HL-60 (cell line): ENCODE measurements around the gene CPSF6.
A peak's percentile ranks its signal among the peaks of the same experiment; 100 is the strongest.

ENCODE experiments used
- DNase-seq, 2 experiments: peaks; one replicate each; pipeline ENCODE4 v3.0.0-alpha.2; 2010 to 2020; ENCODE audit warnings: low read depth in 1 of 2, low spot score in 1 of 2
- H3K27ac ChIP-seq: fragments of 250-450 bp; sonication (Bioruptor Pico); replicated peaks from 2 replicates; pipeline ENCODE4 v1.5.1; 2020; ENCODE audit warnings: mild to moderate bottlenecking, moderate library complexity
- H3K27me3 ChIP-seq: fragments of 250-450 bp; sonication (Bioruptor Pico); 2 replicates; pipeline ENCODE4 v1.5.1; 2021; ENCODE audit warnings: mild to moderate bottlenecking, moderate library complexity; ENCODE audit not compliant: insufficient read depth, poor library complexity, severe bottlenecking
- H3K4me3 ChIP-seq: replicated peaks from 2 replicates; pipeline ENCODE4 v1.5.1; 2011; ENCODE audit warnings: mild to moderate bottlenecking, control low read depth, low read length; ENCODE audit not compliant: insufficient read depth
- CTCF ChIP-seq: IDR thresholded peaks from one replicate; pipeline ENCODE4 v1.5.1; 2011; ENCODE audit warnings: low read length, control low read depth, inconsistent platforms; ENCODE audit not compliant: insufficient read depth
- GABPA ChIP-seq: IDR thresholded peaks from 2 replicates; pipeline ENCODE4 v1.6.1; 2012; ENCODE audit warnings: low read depth
- POLR2AphosphoS5 ChIP-seq: IDR thresholded peaks from 2 replicates; pipeline ENCODE4 v1.6.1; 2012; ENCODE audit warnings: low read depth
- REST ChIP-seq: IDR thresholded peaks from 2 replicates; pipeline ENCODE4 v1.6.1; 2012; ENCODE audit warnings: low read depth; ENCODE audit not compliant: insufficient replicate concordance
- SPI1 ChIP-seq: IDR thresholded peaks from 2 replicates; pipeline ENCODE4 v1.6.1; 2012; ENCODE audit warnings: low read depth, mild to moderate bottlenecking, borderline replicate concordance

Gene CPSF6

DNA sequence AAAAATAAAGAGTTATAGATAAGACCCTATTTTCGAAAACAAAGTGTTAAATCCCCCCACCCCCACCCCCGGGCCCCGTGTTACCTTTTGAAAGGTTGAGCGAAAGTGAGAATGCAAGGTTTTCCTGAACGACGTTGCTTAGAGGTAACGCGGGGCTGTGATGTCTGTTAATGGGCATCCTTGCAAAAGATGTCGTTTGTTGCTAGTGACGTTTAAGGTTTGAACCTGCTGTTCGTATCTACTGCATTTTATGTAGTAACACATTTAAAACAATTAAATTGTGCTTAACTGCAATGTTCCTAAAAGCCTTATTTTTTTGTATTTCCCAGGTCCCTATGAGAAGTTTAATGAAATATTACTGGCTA, 1.2 kb downstream of the CPSF6 start:
- Histone ChIP-seq H3K4me3 (peak overlapping the region; percentile 85), H3K27ac (peak overlapping the region; percentile 88), H3K27me3 (no peaks in the 10 kb centered on the region)
- no peak for TF ChIP-seq POLR2AphosphoS5
- DNase-seq: no peak

GRCh38 chr12:69241438-69242092, 2.2 kb downstream of the CPSF6 start:
- DNase-seq: no peak
- H3K4me3 ChIP-seq: peak overlapping the region; percentile 85
- H3K27me3 ChIP-seq: no peaks in the 10 kb centered on the region
- no peak for TF ChIP-seq REST
- TF ChIP-seq CTCF: no peak
- no peak for TF ChIP-seq SPI1
- TF ChIP-seq GABPA: no peak
- H3K27ac ChIP-seq: no peak overlapping the region

- no peak for DNase-seq
- Histone ChIP-seq H3K27me3 (no peaks in the 10 kb centered on the region), H3K27ac (no peak overlapping the region), H3K4me3 (no peak overlapping the region)
- no peak for TF ChIP-seq CTCF
- no peak for TF ChIP-seq REST
- no peak for TF ChIP-seq POLR2AphosphoS5
- TF ChIP-seq GABPA: no peak
- TF ChIP-seq SPI1: no peak
Measured at GRCh38 chr12:69243099-69244084, 4.0 kb downstream of the CPSF6 start.

DNA sequence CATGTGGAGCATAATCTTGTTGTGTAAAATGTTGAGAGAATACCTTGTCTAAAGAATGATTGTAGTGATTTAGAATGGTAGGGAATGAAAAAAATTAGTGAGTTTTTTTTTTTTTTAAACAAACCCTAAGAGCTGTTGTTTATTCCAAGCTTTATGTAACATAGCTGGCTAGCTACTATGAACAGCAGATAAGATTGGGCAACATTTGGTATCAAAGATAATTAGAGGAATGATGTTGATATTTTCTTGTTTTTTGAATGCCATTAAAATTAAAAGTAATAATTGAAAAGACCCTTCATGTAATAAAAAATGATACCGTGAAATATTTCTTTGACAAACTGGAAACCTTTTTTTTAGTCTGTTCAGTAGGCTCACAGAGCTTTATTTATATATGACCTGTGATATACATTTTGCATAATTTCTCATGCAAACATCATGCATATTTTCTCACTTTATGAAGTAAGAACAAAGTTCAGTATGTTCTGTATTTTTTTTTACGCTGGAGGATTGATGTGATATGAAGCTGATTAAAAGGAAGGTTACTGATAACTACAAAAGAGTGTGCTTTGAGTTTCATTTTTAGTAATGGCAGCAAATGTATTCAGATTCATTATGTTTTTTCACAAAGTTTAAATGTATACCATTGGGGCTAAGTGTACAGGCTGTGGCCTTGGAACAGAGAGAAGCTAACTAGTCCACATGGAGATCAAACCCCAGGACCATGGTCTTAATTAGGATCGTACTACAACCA, 8.1 kb downstream of the CPSF6 start:
- no peak overlapping the region for H3K4me3 ChIP-seq
- H3K27me3 ChIP-seq: no peaks in the 10 kb centered on the region
- TF ChIP-seq GABPA (no peak), SPI1 (no peak), POLR2AphosphoS5 (no peak), CTCF (no peak), REST (no peak)
- no peak overlapping the region for H3K27ac ChIP-seq
- DNase-seq: no peak
